Neural cell (in vitro differentiated cells): Measurements from ENCODE around the gene CADM1.

Source experiments
- SMC3 ChIP-seq: fragments of 450-650 bp; conservative IDR thresholded peaks from 2 replicates; pipeline ENCODE4 v1.6.1; 2014; ENCODE audit warnings: antibody characterized with exemption, mild to moderate bottlenecking, moderate library complexity; ENCODE audit not compliant: poor library complexity
- TF ChIP-seq, protein P1 (sequence below): fragments of 450-650 bp; IDR thresholded peaks from 2 replicates; pipeline ENCODE4 v1.5.1; 2014; ENCODE audit warnings: antibody characterized with exemption, mild to moderate bottlenecking, moderate library complexity; ENCODE audit not compliant: poor library complexity, severe bottlenecking

DNA sequence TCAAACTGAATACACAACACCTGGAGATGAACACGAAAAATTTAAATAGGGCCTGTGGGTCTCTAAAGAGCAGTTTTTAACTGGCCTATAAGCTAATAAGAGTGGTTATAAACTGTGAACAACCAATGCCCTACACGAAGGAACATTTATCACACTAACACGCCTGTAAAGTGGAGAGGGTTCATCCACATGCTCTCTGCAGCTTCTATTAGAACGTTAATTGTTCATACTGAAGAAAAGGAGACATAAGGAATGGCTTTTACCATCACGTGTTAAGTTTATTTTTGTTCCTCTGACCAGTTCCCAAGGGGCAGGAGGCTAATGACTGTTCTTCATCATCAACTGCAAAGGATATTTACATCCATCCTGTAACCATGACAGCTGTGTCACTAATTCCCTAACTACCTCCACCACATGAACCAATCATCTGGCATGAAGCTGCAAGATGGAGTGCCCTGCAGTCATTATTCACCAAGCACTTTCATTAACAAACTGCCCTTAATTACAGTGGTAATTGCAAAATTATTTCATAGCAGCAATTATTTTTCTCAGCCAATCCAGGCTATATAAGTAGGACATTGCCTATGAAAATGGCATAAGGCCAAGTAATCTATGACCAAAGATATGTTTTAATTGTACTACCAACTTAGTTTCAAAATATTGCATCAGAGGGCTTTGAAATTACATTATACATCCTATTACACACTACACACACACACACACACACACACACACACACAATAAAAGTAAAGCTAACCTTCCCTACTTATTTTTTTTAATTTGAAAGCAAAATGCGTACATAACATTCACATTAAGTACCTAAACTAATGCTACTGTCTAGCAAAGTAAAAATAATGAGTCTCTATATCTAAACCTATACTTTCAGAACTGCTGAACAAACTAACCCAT lies 186.7 kb downstream of the CADM1 start:
- TF ChIP-seq, protein P1, sequence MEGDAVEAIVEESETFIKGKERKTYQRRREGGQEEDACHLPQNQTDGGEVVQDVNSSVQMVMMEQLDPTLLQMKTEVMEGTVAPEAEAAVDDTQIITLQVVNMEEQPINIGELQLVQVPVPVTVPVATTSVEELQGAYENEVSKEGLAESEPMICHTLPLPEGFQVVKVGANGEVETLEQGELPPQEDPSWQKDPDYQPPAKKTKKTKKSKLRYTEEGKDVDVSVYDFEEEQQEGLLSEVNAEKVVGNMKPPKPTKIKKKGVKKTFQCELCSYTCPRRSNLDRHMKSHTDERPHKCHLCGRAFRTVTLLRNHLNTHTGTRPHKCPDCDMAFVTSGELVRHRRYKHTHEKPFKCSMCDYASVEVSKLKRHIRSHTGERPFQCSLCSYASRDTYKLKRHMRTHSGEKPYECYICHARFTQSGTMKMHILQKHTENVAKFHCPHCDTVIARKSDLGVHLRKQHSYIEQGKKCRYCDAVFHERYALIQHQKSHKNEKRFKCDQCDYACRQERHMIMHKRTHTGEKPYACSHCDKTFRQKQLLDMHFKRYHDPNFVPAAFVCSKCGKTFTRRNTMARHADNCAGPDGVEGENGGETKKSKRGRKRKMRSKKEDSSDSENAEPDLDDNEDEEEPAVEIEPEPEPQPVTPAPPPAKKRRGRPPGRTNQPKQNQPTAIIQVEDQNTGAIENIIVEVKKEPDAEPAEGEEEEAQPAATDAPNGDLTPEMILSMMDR: no peak
- TF ChIP-seq SMC3: no peak
